GM18951 (cell line): ENCODE results near the gene RWDD3.

ENCODE experiments used
- POLR2A ChIP-seq: IDR thresholded peaks from 4 replicates; pipeline ENCODE4 v1.6.1; 2011; ENCODE audit warnings: mild to moderate bottlenecking; ENCODE audit not compliant: insufficient read length, insufficient read depth; ENCODE audit errors: extremely low read depth
- in situ Hi-C: fragments of 300-500 bp; cut with MboI; formaldehyde crosslinking; loops from one replicate; pipeline ENCODE4 v1.12.0; 2022; ENCODE audit warnings: low sequenced_read_pairs, mixed read lengths, inconsistent platforms; ENCODE audit not compliant: unreplicated experiment

The RWDD3 gene

DNA sequence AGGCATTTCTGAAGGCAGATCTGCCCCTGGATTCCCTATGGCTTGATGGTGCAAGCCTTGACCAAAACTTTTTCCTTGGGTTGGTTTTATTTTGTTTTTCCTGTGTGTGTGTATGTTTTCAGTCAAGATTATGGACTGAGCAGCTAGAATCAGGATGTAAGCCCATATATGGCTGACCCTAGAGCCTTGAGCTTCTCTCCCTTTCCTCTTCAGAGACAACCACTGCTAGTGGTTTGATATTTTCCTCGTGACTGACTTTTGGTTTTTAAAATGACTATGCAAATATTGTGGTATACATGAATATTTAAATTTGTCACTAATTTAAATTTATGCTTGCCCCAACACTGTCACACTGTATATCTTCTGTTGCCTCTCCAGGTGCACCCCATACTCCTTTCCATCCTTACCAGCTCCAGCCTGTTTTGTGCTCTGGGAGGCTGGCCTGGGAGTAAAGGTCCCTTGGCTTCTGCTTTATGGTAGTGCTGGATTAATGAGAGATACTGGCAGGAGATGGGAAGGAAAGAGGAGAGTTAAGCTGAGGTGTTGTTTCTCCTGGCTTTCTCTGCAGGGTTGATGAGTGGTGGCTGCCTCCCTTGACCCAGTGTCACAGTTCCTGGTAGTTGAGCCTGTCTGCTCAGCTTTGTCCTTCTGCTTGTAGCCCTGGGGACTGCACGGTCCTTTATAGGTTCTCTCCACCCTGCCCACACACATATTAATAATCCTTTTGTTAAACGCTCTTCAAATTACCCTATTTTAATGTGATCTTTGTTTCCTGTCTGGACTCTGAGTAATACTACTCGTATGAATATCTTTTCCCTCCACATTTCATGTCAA is 44.4 kb downstream of the RWDD3 start:
- no peak for TF ChIP-seq POLR2A
- in situ Hi-C loops = no loop called here

DNA sequence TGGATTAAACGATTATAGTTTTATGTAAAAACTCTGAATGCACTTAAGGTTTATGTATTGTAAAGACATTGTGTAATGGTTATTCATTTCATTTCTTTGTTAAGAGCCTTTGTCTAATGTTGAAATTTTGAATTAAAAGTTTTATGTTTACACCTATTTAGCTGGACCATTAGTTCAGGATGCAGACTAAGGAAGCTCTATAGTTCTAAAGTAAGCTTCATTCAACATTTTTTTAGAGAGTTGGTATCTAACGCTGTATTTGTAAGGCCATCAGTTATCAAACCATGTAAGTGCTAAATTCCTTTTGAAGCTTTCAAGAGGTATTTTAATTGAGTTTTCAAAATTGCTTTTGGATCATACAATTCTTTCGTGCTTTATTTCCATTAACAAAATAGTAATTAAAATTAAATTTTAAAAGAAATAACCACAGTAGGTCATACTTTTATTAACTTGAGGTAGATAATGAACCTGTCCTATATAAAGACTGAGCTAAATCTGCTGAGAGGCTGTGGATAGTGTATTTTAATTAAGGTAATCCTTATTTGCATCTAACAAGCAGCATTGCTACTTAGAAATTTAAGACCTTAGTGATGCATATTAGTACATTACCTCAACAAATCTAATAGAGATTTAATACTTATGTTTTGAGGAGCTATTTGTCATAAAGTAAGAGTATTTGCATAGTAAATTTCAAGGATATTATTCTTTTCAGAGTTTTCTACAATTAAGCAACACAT is 47.9 kb downstream of the RWDD3 start:
- in situ Hi-C loops = no loop called here
- TF ChIP-seq POLR2A = no peak

DNA sequence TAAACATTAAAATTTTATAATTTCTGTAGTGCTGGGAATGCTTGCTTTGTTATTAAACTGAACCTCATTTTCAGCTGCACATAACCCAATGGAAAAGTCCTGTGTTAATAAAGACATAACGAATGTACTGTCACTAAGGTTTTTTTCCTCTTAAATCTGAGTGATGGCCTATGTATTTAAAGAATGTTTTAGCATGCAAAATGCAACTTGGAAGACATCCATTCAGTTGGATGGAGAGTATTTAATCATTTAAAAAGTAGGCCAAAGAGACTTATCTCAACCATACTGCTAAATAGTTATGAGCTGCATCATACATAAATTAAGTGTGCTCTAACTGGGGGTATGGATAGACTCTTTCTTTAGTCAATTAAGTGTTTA is 48.5 kb downstream of the RWDD3 start:
- TF ChIP-seq POLR2A = no peak
- in situ Hi-C loops = no loop called here

DNA sequence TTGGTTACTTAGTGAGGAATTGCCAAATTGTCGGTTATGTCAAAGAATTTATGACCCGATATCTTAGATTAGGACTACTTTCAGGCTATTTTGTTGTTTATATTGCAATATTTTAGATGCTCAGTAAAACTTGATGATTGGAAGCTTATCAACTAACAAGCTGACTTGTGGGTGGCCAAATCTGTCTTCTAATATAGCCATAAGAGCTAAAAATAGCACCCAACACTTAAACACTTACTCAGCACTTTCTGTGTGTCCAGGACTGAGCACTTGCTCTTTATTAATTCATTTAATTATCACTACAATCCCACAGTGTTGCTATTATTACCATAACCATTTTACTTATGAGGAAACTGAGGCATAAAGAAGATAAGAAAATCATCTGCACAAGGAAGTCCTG is 50.4 kb downstream of the RWDD3 start:
- no peak for TF ChIP-seq POLR2A
- in situ Hi-C loops = no loop called here

DNA sequence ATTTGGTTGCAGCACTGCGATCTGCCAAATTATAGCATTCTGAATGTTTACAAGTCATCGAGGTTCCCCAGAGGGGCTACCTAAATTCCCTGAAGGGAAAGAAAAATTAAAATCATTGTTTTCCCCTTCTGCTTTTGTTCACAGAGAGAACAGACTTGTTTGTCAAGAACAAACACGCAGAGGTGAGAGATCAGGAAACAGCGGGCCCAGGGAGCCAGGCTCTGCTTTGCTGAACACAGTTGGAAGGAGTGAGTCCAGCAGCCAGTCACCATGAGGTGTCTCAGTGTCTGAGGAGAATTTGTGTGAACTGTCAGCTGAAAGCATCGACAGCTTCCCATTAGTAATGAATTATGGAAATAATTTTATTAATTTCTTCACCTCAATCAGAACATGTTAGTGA is 52.5 kb downstream of the RWDD3 start:
- in situ Hi-C loops = no loop called here
- TF ChIP-seq POLR2A = no peak

DNA sequence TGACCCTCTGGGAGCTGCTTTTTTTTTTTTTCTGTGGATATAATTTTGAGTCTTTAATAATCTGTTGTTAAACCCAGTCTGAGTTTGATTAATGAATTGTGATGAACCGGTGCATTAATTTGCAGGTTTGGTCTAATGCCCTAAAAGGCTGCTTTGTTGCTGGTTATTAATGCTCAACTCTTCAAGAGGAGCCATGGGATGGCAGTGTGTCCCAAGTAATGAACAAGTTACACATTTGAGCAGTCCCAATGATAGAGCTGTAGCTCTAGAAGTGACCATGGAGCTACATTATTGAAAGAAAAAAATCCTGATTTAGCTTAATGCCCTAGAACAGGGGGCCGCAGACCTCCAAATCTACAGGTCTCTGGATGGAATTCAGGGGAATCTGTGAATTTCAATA is 53.1 kb downstream of the RWDD3 start:
- in situ Hi-C loops = no loop called here
- TF ChIP-seq POLR2A = no peak

DNA sequence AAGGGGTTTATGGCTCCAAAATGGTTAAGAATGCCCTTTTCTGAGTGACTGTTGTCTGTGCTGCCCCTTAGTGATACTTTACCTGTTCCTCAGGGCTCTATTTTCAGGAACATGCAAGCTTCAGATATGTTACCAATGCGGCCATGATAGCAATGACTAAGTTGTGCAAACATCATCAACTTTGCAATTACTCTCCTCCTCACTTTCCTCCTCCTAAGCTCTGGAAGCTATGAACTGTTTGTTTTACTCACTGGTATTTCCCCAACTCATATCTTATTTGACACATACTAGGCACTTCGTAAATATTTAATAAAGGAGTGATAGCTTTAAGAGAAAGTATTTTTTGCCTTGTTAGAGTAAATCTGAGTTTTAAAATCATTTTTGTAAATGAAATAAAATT is 53.8 kb downstream of the RWDD3 start:
- in situ Hi-C loops = no loop called here
- no peak for TF ChIP-seq POLR2A
